Effector memory CD4-positive, alpha-beta T cell (primary cell): ENCODE results near the gene SPATA25.
A peak's percentile ranks its signal among the peaks of the same experiment; 100 is the strongest.

ENCODE experiments used
- DNase-seq, 3 donors: peaks; one replicate each; pipeline ENCODE4 v3.0.0-alpha.2; 2020
- H3K27ac ChIP-seq: 2 replicates; pipeline ENCODE4 v1.7.0; 2013; ENCODE audit warnings: mild to moderate bottlenecking, low read length, moderate library complexity; ENCODE audit not compliant: insufficient read depth, poor library complexity, severe bottlenecking
- H3K27me3 ChIP-seq: replicated peaks from 2 replicates; pipeline ENCODE4 v1.7.0; 2013; ENCODE audit warnings: mild to moderate bottlenecking, low read length; ENCODE audit not compliant: insufficient read depth, control insufficient read depth, poor library complexity, severe bottlenecking
- H3K36me3 ChIP-seq: 2 replicates; pipeline ENCODE4 v1.7.0; 2013; ENCODE audit warnings: mild to moderate bottlenecking, low read length, moderate library complexity; ENCODE audit not compliant: control insufficient read depth, insufficient read depth
- H3K4me1 ChIP-seq: 2 replicates; pipeline ENCODE4 v1.7.0; 2013; ENCODE audit warnings: low read length, mild to moderate bottlenecking; ENCODE audit not compliant: control insufficient read depth, insufficient read depth, poor library complexity, severe bottlenecking
- H3K4me3 ChIP-seq: 2 replicates; pipeline ENCODE4 v1.7.0; 2013; ENCODE audit warnings: low read length, low read depth, mild to moderate bottlenecking; ENCODE audit not compliant: insufficient read depth, poor library complexity, severe bottlenecking
- H3K9me3 ChIP-seq: 2 replicates; pipeline ENCODE4 v1.7.0; 2013; ENCODE audit warnings: mild to moderate bottlenecking, low read length, moderate library complexity; ENCODE audit not compliant: control insufficient read depth

The SPATA25 gene

DNA sequence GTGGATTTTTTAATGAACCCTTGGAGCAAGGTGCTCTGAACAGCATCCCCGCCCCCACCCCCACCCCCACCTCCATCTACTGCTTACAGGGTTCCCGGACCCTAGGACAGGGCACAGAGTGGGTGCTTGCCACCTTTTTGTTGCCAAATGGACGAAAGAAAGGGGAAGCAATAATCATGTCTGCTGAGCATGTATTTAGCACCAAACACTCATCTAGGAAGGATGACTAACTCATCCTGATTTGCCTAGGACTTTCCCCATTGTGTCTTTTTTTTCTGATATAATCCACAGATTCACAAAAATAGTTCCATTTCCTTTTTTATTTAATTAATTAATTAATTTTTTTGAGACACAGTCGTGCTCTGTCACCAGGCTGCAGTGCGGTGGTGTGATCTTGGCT, 25.7 kb upstream of the SPATA25 start:
- Histone ChIP-seq H3K27me3 (no peaks in the 10 kb centered on the region), H3K4me3 (no peak overlapping the region), H3K27ac (no peak overlapping the region), H3K4me1 (peaks cover 14% of the 10 kb centered on the region), H3K36me3 (no peaks in the 10 kb centered on the region), H3K9me3 (no peaks in the 10 kb centered on the region)
- DNase-seq: no peak

DNA sequence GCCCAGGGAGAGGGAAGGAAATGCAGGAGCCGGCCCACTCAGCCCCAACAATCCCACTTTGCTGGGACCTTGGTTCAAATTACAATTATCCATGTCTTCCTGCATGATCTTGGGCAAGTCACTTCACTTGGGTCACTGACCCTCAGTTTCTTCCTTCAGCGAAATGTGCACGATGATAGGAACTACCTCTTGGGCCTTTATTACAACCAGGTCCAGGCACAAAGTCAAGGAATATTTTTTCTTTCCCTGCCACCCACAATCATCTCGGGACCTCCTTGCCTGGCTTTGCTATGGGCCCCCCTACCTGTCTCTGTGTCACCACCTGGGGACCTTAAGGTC, 24.9 kb upstream of the SPATA25 start:
- no peaks in the 10 kb centered on the region for H3K9me3 ChIP-seq
- H3K27ac ChIP-seq: no peak overlapping the region
- peak overlapping the region; percentile 57 for H3K4me3 ChIP-seq
- DNase-seq: no peak
- no peaks in the 10 kb centered on the region for H3K27me3 ChIP-seq
- H3K4me1 ChIP-seq: peaks cover 14% of the 10 kb centered on the region
- H3K36me3 ChIP-seq: no peaks in the 10 kb centered on the region

DNA sequence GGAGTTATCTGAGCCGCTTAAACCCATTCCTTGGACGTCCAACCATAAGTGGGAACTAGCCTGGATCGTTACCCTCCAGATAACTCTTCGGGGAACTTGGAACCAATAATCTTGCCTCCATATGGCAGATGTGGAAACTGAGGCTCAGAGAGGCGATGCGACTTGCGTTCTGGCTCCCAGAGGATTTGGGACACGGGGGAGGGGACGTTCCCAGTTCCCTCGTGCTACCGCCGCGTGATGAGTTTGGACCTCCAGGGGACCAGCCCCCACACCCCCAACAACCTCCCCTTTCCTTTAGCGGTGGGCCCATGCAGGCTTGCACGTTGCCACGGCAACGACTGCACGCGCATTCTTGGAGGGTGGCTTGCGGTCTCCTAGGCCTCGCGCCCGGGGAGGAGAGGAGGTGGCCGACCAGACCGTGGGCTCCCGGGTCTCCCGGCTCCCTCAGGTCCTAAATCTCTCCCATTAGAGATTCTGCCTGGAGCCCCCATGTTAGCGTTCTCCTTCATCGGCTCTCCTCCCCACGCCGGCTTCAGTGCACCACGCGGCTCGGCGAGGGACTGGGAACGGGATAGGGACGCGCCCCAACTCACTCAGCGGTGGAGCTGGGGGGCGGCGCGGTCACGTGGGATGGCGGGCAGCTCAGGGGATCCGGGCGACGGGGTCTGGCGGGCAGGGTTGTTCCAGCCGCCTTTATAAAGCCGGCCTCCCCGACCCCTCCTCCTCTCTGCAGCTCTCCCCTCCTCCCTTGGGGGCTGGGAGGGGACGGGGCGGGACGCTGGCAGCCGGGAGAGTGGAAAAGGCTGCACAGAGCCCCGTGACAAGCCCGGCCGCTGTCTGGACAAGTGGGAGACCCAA, 24.3 kb upstream of the SPATA25 start, which contains the start of gene PLTP:
TSS of gene PLTP (minus strand) at position 670 of the 858 bp plus-strand sequence. CDS start 703 bp downstream, outside the sequence.
- H3K36me3 ChIP-seq: no peaks in the 10 kb centered on the region
- peak in 2 of 3 donors; percentile 16 to 27 for DNase-seq

DNA sequence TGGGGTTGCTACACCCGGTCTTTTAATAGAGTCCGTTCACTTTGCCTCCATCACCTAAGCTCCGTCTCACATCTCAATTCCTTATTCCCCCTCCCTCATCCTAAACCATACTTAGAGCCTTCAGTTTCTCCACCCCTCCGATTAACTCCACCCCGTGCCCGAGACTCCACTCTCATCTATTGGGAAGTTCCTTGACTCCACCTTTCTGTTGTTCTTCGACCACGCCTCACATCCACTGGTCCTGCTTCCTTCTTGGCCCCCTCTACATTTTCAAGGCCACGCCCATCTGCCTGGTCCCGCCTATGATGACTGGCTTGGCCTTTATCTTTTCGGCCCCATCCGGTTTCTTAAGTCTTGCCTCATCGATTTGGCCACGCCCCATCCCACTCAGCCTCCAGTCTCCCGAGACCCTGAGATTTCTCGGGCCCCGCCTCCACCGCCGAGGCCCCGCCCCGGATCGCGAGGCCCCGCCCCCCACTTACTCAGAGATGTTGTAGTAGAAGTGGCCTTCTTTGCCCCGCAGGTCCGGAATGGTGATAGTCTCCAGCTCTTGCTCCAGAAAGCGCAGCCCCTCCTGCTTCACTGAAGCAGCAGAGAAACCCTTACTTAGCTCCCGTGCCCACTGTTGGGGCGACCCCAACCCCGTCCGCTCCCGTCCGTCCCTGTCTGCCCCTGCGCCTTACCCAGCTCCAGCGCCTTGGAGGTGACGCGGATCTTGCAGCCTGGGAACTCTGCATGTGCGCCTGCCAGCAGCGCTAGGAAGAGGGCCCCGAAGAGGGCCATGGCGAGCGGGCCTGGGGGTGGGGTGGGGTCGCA, 23.5 kb upstream of the SPATA25 start:
- Histone ChIP-seq H3K27ac (no peak overlapping the region), H3K9me3 (no peaks in the 10 kb centered on the region), H3K27me3 (no peaks in the 10 kb centered on the region), H3K36me3 (no peaks in the 10 kb centered on the region), H3K4me1 (peaks cover 14% of the 10 kb centered on the region), H3K4me3 (peak overlapping the region; percentile 57)
- DNase-seq: peak; percentile 77 to 83 (median 81)

More for the DNA sequence above, 24.3 kb upstream of the SPATA25 start, which contains the start of gene PLTP:
- Histone ChIP-seq H3K4me3 (peak within 1 kb of the TSS; percentile 57), H3K27ac (no peak within 1 kb of the TSS), H3K9me3 (no peaks in the 10 kb centered on the region), H3K4me1 (peaks cover 14% of the 10 kb centered on the region), H3K27me3 (no peaks in the 10 kb centered on the region)

DNA sequence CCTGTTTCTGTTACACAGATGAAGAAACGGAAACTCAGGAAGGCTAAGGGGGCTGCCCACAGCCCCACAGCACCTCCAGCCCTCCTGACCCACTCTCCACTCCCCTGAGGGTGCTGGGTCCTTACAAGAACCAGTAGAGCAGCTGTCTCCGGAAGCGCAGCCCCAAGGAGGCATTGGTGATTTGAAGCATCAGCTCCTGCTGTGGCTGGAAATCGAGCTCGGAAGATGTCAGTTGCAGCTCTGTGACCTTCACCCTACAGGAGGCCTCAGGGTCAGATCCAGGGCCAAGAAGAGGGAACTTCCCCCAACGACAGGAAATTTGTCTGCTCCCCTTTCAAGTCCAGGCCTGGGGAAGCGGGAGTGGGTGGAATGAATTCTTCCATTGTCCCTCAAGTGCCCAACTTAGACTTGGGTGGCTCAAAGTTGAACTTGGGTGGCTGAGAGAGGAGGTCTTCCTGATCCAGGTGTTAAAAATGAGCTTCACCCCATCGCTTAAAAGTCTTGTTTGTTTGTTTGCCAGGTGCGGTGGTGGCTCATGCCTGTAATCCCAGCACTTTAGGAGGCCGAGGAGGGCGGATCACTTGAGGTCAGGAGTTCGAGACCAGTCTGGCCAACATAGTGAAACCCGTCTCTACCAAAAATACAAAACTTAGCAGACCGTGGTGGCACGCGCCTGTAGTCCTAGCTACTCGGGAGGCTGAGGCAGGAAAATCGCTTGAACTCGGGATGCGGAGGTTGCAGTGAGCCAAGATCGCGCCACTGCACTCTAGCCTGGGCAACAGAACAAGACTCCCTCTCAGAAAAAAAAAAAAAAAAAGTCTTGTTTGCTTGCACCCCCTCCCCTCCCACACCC, 22.6 kb upstream of the SPATA25 start:
- peaks cover 14% of the 10 kb centered on the region for H3K4me1 ChIP-seq
- no peak overlapping the region for H3K4me3 ChIP-seq
- no peak for DNase-seq
- no peak overlapping the region for H3K27ac ChIP-seq
- no peaks in the 10 kb centered on the region for H3K9me3 ChIP-seq
- H3K36me3 ChIP-seq: no peaks in the 10 kb centered on the region
- H3K27me3 ChIP-seq: no peaks in the 10 kb centered on the region

DNA sequence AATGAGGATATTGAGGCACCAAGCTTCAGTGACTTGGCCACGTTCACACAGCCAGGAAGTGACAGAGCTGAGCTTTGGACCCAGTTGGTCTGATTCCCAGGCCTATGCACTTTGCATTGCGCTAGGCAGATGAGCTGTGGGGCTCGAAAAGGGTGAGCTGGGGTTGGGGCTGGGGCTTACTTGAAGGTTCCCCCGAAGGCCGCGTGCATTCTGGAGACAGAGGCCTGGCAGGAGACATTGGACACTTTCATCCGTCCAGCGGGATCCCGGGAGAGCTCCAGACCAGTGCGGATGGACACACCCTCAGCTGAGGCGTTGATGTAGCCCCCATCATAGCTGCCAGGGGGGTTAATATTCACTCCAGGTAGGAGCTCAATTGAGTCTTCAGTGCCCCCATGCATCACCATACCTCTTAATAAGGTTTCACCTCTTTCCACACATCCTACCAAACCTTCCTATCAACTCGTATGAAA, 21.9 kb upstream of the SPATA25 start:
- no peaks in the 10 kb centered on the region for H3K36me3 ChIP-seq
- H3K27ac ChIP-seq: no peak overlapping the region
- H3K27me3 ChIP-seq: no peaks in the 10 kb centered on the region
- H3K4me3 ChIP-seq: no peak overlapping the region
- DNase-seq: no peak
- peaks cover 14% of the 10 kb centered on the region for H3K4me1 ChIP-seq
- H3K9me3 ChIP-seq: no peaks in the 10 kb centered on the region

DNA sequence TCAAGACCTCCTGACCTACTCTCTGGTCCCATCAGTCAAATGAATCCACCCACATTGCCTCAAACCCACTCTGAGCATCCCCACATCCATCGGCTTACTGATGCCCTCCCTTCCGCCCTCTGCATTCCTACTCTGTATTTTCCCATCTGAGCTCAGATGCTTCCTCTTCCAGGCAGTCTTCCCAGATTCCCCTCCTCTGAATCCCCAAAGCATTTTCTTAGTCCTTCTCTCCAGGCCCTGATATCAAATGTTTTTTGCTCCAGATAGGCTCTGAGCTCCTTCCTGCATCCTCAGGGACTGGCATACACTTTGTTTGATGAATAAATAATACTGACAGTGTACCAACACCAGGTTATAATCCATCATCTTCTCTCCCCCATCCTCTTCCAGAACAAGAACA, 20.7 kb upstream of the SPATA25 start:
- Histone ChIP-seq H3K27ac (no peak overlapping the region), H3K4me3 (no peak overlapping the region), H3K9me3 (no peaks in the 10 kb centered on the region), H3K4me1 (peaks cover 14% of the 10 kb centered on the region), H3K36me3 (no peaks in the 10 kb centered on the region), H3K27me3 (no peaks in the 10 kb centered on the region)
- DNase-seq: no peak

DNA sequence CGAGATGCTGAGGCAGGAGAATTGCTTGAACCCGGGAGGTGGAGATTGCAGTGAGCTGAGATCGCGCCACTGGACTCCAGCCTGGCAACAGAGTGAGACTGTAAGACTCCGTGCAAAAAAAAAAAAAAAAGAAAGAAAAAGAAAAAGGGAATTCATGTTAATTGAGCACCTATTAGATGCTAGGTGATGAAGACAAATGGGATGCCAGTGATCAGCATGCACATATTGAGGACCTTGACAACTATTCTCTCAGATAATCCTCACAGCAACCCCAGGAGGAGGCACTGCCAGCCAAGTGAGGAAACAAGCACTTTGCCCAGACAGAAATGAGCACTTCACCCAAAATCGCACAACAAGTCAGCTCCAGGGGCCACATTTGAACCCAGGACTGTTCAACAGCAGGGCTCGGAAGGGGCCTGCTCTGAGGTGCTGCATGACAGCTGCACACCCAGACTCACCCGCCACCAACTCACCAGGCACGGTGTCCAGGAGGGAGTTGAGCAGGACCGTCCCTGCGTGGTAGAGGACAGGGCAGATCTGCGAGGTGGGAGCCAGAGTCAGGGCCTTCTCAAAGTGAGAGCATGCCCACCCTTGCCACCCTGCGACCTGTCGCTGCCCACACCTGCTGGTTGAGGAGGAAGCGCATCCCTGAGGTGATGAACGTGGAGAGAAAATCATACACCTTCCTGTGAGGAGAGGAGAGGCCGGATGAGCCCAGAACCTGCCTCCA, 20.0 kb upstream of the SPATA25 start:
- Histone ChIP-seq H3K27me3 (no peaks in the 10 kb centered on the region), H3K27ac (no peak overlapping the region), H3K4me1 (peaks cover 13% of the 10 kb centered on the region), H3K4me3 (no peak overlapping the region), H3K36me3 (no peaks in the 10 kb centered on the region), H3K9me3 (no peaks in the 10 kb centered on the region)
- DNase-seq: no peak

DNA sequence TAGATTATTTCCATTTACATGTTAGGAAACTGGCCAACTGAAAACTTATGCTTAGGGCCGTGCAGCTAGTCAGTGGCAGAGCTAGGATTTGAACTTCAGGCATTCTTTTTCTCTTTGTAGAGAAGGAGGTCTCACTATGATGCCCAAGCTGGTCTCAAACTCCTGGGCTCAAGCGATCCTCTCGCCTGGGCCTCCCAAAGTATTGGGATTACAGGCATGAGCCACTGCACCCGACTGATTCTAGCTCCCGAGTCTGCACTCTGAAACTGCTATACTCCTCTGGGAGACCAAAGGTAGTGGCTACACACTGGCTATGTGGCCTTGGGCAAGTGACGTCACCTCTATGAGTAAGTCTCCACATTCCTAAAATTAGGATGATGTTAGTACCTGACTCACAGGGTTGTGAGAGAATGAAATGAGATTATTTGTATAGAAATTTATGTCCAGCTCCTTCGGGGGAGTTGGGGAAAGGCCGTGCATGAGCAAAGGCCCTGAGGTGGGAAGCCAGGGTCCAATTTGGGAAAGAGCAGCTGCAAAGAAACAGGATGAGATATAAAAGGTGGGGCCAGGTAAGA, 18.2 kb upstream of the SPATA25 start:
- Histone ChIP-seq H3K36me3 (no peaks in the 10 kb centered on the region), H3K27ac (no peak overlapping the region), H3K27me3 (no peaks in the 10 kb centered on the region), H3K4me3 (no peak overlapping the region), H3K4me1 (no peaks in the 10 kb centered on the region), H3K9me3 (no peaks in the 10 kb centered on the region)
- no peak for DNase-seq
